Erythroblast (primary cell): ENCODE measurements around the gene PDCD6IP.

Experiments
- GATA1 ChIP-seq: IDR thresholded peaks from 2 replicates; pipeline ENCODE4 v1.6.1; 2011; ENCODE audit warnings: low read depth, mild to moderate bottlenecking, control low read depth, low read length, moderate library complexity
- POLR2A ChIP-seq: IDR thresholded peaks from 2 replicates; pipeline ENCODE4 v1.6.1; 2011; ENCODE audit warnings: mild to moderate bottlenecking, low read length

DNA sequence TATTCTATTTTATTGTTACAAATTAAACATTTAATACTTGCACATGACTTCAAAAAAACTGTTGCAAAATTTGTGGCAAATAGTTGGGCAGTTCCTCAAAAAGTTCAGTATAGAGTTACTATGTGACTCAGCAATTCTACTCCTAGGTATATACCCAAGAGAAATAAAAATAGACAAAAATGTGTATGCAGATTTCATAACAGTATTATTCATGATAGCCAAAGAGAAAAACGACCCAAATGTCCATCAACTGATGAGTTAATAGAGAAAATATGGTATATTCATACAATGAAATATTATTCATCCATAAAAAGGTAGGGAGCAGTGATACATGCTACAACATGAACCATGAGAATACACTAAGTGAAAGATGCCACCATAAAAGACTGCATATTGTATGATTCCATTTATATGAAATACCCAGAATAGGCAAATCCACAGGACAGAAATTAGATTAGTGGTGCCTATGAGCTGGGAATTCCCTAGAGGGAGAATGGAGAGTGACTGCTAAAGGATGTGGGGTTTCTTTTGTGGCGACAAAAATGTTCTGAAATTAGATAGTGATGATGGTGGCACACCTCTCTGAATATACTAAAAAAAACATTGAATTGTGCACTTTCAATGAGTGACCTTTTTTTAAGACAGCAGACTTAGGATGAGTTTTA is 48.8 kb upstream of the PDCD6IP start:
- no peak for TF ChIP-seq POLR2A
- no peak for TF ChIP-seq GATA1
